GM18499 (cell line): ENCODE measurements around the gene ADGRL4.
"Not testable (repeated sequence)": the region's sequence is repeated elsewhere in the genome, so short reads cannot be mapped to it uniquely, and the experiment has no call there.

ENCODE experiments used
- ATAC-seq: cut with Tn5 transposase; IDR thresholded peaks from one replicate; pipeline ENCODE4 v1.9.1; 2021; ENCODE audit warnings: moderate number of reproducible peaks; ENCODE audit not compliant: insufficient read depth, unreplicated experiment

Gene ADGRL4

DNA sequence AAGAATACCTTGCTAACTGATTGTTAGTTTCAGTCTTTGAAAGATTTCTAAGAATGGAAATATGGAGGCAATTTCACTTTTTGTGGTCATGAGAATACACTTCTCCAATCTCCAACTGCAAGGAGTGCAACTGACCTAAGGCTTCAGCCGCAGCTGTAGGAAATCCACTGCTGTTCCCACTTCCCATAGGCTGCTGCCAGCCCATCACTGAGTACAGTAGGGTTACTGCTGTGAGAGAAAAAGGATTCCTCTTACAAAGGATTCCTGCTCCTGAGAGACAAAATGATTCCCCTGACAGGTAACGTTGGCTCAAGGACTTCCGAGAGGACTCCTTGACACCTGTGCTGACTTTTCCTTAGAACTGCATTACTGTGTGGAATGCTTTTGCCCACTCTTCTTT, 87.4 kb downstream of the ADGRL4 start:
- ATAC-seq: no peak

DNA sequence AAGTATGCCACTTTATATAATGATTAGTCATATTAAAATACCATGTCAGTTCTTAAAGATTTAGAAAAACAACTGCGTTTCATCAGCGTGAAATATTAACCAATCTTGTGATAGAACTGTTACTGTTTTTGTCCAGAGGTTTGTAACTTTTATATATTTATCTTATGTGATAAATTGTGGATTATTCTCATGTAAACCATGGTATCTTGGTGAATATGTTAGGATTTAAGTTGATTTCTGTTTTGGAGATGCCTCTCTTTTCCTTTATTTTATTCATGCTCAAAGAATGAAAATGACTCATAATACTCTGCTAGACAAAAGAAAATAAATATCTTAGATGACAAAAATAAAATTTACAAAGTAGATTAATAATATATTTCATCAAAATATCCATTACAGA, 88.4 kb downstream of the ADGRL4 start:
- no peak for ATAC-seq

DNA sequence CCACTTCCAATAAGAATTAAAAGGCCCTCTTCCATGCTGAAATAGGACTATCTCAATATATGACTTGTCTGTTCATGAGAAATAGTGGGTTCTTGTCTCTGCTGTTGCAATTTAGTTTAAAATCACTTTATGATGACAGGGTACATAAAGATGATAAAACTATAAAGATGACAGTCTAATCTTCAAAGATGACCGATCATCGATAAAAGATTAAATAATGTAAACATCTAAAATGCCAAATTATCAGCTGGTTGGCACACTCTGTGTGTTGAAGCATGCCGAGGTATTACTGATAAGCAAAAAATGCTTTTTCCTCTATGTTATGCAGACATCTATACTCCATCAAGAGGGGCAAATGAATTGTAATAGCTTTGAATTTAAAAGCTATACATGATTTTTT, 89.5 kb downstream of the ADGRL4 start:
- no peak for ATAC-seq

DNA sequence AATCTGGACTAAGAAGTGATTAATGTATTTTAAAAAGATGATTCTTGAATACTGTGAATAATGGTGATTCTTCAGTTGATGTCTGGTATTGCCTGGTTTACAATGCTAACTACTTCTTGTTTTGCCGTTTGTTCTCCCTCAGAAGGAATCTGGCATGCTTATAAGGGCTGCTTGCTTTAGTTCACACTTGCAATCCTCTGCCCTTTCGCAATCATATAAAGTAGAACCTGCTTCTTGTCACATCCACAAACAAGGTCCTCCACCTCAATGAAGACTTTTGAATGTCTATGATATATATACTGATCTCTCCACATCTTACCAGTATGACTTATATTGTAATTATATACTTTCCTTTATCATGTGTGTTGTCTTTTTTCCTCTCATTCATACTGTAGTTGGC, 92.6 kb downstream of the ADGRL4 start:
- no peak for ATAC-seq

DNA sequence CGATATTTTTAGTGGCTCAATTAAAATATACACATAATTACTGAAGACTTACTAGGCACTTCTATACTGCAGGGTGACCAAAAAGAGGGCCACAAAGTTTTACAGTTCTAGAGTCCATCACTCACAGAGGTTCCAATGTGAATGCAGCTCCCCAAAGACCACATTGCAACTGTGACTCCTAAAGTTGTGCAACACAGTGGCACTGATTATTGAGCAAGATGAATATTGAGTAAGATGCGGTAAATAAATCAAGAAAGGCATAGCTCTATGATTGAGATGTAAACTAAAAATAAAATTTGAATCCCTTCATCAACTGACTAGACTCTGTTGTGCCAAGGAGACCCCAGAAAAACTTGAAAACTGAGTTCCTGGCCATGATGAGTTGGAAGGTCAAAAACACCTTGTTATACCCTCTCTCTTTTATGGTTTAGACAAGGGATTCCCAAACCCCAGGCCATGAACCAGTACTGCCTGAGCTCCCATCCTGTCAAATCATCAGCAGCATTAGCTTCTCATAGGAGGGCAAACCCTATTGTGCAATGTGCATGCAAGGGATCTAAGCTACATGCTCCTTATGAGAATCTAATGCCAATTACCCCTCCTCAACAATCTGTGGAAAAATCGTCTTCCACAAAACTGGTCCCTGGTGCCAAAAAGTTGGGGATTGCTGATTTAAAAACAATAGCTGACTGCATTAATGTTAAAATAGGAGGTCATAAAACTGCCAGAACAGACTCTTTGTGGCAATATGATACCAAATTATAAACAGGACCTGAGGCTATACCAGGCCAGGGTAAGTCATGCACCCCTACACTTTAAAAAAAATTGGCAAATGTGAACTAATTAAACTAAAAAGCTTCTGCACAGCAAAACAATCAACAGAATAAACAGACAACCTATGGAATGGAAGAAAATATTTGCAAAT, 94.3 kb downstream of the ADGRL4 start:
- no peak for ATAC-seq

DNA sequence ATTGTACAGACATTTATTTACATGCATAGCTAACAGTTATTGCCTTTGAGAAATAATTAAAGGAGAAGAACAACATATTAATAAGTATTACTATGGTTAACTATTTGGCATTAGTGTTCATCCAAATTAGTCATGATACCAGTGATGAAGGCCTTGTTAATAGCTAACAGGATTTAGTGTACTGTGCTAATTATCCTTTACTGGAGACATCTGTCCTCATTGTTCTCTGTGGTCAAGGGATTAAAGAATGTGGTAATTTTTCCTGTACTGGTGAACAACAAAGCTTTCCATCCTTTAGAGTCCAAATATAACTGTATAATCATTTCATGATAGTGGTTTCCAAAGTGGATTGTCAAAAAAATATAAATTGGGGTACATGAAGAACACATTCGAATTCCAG, 103.9 kb downstream of the ADGRL4 start:
- ATAC-seq: no peak

DNA sequence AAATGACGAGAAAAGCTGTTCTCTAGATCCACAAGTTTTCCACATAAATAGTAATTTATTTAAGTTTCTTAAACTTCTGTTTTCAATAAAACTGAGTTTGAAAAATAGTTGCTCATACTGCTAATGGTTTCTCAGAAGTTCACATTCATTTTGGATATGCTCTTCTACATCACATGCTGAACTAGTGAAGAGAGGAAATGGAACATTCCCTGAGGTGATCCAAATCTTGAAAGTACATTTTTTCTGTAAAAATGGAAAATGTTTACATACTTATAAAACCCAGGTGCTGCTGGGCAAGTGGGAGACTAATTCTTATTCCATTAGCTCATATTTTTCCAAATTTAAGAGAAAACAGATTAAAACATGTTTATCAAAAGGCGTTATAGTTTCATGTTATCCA, 111.7 kb downstream of the ADGRL4 start:
- ATAC-seq: no peak

DNA sequence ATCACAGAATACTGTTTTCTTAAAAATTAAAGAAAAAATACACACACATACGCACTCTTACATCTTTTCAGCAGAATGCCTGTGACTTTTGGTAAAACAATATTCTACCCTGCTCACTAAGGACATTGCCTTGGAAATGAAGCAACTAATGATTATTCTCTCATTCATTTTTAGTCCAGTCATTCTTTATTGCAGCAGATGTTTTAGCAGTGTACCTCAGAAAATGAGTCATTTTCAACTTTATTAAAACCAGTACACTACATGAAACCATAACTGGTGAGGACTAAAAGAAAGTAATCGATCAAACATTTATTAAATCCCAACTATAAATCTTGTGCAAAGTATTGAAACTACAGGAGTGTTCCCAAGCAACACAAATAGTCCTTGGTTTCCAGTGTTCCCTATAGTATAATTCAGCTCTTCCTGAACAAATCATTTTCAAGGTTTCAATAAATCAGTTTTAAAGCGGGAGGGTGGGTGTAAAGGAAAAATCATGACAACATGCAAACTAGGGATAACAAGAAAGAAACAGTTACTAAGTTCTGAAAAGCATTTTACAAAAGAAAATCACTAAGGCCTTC, 114.2 kb downstream of the ADGRL4 start:
- no peak for ATAC-seq

DNA sequence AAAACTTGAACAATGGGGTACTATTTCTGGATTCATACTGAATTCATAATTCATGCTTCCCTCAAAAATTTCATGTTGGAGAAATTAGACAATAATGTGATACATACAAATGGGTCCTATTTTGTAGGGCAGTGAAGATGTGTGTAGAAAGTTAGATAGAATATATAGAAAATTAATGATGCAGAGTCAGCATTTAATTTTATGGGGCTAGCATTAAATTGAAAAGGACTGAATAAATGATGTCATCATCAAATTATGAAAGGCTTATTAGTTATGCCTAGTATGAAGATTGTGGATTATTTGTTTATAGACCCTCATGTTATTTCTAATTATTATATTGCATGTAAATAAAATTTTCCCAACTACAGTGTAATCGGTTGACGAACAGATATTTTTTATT, 119.1 kb downstream of the ADGRL4 start:
- ATAC-seq: no peak

DNA sequence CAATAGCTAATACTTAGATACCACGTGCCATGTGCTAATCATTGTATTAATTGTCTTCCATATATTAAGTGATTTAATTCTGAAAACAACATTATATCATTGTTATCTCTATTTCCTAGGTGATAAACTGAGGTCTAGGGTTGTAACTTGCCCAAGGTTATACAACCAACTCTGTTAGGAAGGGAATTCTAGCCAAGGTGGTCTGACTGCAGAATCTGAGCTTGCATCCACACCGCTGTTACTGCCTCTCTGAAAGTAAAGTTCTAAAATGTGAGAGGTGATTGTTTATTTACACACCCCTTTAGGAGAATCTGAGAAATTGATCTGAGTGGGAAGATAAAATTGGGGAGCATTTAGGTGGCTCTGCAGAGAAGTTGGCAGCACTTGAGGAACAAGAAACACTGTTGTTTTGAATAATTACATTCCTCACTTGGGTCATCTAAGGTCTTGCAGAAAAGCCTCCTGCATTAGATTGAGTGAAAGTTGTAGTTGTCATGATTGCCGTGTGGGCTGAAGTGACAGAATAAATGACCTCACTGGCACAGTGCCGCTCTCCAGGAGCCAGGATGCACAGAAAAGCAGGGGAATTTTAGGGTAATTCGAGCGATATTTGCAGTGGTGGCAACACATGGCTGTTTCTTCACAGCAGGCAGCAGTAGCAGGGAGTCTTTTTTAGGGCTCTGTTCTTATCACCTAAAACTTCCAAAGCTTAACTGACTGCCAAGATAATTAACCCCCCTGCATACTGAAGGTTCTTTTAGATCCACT, 121.7 kb downstream of the ADGRL4 start:
- ATAC-seq: no peak

DNA sequence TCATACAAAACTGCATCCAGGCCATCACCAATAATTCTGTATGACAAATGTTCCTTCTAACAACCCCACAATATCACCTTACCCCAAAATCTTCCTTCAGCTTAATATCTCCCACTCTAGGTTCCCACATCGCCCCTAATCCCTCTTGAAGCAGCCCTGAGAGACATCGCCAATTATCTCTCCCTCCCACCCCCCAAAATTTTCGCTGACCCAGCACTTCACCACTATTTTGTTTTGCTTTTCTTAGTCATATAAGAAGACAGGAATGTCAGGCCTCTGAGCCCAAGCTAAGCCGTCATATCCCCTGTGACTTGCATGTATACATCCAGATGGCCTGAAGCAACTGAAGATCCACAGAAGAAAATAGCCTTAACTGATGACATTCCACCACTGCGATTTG, 126.3 kb downstream of the ADGRL4 start:
- no peak for ATAC-seq

DNA sequence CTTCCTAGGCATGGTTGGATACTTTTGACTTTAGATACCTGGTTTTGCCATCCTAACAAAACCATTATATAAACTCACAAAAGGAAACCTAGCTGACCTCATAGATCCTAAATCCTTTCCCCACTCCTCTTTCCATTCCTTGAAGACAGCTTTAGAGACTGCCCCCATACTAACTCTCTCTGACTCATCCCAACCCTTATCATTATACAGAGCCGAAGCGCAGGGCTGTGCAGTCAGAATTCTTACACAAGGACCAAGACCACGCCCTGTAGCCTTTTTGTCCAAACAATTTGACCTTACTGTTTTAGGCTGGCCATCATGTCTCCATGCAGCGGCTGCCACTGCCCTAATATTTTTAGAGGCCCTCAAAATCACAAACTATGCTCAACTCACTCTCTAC, 130.5 kb downstream of the ADGRL4 start:
- not testable (repeated sequence) for ATAC-seq

DNA sequence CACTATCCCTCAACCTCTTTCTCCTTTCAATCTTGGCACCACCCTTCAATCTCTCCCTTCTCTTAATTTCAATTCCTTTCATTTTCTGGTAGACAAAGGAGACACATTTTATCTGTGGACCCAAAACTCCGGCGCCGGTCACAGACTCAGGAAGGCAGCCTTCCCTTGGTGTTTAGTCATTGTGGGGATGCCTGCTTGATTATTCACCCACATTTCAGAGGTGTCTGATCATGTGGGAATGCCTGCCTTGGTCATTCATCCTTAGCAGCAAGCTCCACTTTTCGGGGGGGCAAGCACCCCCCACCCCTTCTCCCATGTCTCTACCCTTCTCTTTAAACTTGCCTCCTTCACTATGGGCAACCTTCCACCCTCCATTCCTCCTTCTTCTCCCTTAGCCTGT, 133.7 kb downstream of the ADGRL4 start:
- ATAC-seq: not testable (repeated sequence)

DNA sequence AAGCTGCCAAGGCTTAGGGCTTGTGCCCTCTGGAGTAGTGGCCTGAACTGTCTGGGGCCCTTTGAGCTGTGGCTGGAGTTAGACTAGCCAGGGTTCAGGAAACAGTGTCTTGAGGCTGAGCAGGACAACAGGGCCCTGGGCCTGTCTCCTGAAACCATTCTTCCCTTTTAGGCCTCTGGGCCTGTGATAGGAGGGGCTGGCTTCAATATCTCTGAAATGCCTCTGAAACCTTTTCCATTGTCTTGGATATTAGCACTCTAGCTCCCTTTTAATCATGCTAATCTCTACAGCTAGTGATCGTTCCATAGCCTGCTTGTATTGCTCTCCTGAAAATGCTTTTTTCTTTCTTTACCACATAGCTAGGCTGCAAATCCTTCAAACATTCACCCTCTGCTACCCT, 135.3 kb downstream of the ADGRL4 start:
- no peak for ATAC-seq

DNA sequence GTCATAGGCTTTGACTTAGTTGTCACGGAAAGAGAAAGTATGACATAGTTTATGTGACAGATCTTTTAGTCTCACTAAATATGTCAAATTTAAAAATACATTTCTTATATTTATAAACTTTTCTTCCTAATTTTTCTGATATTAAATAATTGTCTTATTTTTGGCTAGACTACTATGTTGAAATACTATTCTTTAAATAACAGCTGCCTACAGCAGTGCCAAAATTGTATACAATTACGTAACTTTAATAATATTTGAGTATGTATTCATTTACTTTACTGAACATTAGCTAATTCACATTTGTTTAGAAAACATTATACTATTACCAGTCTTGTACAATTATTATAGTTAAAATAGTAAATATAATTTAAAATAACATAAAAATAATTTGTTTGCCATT, 137.4 kb downstream of the ADGRL4 start:
- no peak for ATAC-seq

DNA sequence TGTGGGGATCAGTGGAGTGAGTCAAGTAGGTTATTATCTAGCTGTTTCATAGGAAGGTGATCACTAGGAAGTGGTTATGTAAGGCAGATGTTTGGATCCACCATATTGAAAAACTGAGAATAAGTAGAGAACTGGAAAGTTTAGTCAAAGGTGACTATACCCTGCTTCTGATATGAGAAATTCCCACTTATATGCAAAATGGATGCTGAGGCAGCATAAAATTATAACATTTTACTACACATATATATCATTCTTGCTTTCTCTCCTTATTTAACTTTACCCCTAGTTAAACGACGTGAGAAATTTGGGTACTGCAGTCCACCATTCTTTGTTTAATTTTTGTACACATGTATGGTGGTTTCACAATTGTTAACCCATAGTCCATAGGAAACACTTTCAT, 142.4 kb downstream of the ADGRL4 start:
- ATAC-seq: no peak

DNA sequence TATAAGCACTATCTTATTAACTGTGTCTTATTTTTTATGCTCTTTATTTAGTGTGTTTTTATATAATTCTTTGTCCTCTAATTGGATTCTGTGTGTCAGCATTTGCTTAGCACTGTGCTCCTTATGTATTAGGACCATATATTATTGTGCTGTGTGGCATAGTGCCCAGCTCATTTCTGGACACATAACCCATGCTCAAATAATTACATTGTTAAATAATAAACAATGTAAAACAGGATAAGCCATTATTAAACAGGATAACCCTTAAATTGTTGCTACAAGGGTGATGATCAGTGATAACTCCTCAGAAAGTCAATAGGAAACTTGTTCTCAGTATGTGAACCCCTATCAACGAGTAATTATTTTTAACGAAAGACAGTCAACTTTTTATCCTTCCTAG, 150.4 kb downstream of the ADGRL4 start:
- ATAC-seq: no peak

DNA sequence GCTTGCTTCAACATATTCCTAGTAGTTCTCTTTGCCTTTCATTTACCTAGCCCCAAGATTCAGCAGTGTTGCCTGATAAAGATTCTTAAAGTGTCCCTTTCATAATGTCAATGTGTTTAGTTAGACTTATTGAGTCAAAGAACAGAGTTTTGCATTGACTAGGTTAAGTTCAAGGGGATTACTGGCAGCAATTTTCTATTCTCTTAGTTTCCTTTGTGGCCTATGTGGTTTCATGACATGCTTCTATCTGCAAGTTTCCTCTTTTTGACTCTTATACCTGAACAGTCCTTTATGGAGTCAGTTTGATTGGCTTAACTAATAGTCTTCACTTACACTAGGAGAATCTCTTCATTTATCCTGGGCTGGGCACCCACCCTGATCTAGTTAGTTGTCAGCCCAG, 151.3 kb downstream of the ADGRL4 start:
- ATAC-seq: peak; percentile 98

DNA sequence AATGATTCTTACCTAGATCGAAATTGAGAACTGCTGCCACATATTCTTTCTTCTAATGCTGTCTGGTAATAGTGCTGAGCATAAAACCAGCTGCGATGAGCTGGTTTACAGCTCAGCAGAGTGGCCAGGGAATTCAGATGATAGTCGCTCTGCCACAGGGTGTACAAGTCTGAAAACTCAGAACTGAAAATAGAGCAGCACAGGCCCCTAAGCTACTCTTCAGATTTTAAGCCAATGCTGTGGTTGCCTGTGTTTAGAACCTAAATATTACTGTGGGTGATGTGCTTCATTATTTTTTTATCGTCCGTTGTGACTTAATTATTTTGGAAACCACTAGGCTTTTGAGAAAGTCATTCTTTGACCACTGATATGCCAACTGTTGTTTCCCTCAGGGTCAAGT, 152.0 kb downstream of the ADGRL4 start:
- ATAC-seq: no peak

DNA sequence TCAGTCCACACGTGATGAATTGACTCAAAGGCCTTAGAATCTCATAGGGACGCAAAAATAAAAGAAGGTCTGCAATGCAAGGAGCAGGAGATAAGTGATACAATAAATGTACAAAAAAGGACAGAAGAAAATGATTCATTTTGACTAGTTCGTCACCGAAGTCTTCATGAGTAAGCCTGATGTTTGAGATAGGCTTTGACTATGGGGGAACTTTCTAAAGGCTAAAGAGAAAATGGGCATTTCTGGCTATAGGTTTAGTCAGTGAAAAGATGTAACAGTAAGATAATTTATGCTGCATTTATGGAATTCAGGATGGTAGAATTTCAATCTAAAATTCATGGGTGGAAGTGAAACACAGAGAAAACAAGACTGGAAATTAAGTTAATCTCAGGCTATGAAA, 163.0 kb downstream of the ADGRL4 start:
- ATAC-seq: no peak

DNA sequence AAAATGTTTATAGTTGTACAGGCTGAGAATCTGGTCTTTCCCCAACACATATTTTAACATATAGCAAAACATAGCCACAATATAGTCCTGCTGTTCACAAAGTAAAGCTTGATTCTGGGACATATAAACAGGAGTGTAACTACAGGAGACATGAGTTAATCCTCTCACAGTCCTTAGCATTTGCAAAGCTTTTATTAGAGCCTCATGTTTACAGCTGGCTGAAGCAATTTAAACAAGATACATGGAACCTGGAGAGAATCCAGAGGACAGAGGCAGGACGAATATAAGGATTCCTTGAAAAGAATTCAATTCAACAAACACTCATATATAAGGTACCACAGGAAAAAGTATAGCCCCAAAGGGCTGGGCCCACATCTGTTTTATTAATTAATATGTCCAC, 163.4 kb downstream of the ADGRL4 start:
- ATAC-seq: no peak
